Uterus (tissue), 2 donors: ENCODE results near the gene FIBP.

Experiments
- POLR2A ChIP-seq, 2 donors: fragments of 450-650 bp; IDR thresholded peaks; one replicate each; pipeline ENCODE4 v1.6.1; 2016; ENCODE audit warnings: antibody characterized with exemption in 2 of 2, mild to moderate bottlenecking in 1 of 2, moderate library complexity in 1 of 2
- TF ChIP-seq, protein P1 (sequence below), 4 experiments: fragments of 200-600 bp in 2 of 4; fragments of 450-650 bp in 2 of 4; sonication (generic) in 2 of 4; IDR thresholded peaks; one replicate each; pipeline ENCODE4 v1.5.1; 2016 to 2019; ENCODE audit warnings: antibody characterized with exemption in 4 of 4, mild to moderate bottlenecking in 2 of 4, moderate library complexity in 1 of 4

DNA sequence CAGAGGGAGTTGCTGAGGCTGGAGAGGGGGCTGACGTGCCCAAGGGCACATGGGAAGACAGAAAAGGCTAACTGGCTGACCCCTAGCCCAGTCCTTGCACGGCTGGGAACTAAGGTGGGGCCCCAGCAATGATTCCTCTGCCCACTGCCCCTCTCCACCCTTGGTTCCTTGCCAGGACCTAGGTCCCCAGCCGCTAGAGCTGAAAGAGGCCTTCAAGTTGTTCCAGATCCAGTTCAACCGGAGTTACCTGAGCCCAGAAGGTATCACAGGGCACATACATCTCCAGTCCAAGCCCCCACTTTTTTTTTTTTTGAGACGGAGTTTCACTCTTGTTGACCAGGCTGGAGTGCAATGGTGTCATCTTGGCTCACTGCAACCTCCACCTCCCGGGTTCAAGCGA lies 8.2 kb downstream of the FIBP start:
- TF ChIP-seq, protein P1, sequence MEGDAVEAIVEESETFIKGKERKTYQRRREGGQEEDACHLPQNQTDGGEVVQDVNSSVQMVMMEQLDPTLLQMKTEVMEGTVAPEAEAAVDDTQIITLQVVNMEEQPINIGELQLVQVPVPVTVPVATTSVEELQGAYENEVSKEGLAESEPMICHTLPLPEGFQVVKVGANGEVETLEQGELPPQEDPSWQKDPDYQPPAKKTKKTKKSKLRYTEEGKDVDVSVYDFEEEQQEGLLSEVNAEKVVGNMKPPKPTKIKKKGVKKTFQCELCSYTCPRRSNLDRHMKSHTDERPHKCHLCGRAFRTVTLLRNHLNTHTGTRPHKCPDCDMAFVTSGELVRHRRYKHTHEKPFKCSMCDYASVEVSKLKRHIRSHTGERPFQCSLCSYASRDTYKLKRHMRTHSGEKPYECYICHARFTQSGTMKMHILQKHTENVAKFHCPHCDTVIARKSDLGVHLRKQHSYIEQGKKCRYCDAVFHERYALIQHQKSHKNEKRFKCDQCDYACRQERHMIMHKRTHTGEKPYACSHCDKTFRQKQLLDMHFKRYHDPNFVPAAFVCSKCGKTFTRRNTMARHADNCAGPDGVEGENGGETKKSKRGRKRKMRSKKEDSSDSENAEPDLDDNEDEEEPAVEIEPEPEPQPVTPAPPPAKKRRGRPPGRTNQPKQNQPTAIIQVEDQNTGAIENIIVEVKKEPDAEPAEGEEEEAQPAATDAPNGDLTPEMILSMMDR (IDR thresholded peaks at IDR 0.05): no peak
- TF ChIP-seq POLR2A (IDR thresholded peaks at IDR 0.05): no peak
